GM04504 (cell line): ENCODE results near the gene HIGD2A.

ENCODE experiments used
- DNase-seq: peaks from one replicate; pipeline ENCODE4 v3.0.0-alpha.2; 2012; ENCODE audit warnings: low read depth

The HIGD2A gene, protein sequence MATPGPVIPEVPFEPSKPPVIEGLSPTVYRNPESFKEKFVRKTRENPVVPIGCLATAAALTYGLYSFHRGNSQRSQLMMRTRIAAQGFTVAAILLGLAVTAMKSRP

DNA sequence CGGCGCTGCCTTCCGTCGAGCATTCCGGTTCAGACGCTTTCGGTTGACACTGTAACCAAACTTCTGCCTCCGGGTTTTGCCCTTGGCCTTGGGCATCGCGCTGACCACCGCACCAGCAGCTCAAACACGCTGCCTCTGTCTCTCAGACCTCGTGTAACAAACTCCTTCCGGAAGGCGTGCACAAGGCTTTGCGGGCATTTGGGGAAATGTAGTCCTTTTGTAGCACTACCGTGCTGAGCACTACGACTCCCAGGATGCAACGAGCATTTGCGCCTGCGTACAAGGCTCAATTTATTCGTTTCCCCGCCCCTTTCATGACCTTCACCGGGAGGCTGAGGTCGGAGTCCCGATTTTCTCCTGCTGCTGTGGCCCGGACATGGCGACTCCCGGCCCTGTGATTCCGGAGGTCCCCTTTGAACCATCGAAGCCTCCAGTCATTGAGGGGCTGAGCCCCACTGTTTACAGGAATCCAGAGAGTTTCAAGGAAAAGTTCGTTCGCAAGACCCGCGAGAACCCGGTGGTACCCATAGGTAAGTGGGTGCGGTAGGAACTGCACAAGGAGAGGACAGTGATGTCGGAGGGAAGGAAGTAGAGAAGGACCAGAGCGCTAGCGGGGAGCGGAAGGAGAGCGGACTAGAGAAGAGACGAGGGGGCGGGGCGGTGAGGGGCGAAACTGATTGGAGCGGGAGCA lies at the start of gene HIGD2A, which contains the start of gene NOP16:
TSS of gene HIGD2A (plus strand) at position 308 of the 691 bp plus-strand sequence. CDS start at position 377, 69 bp downstream.
TSS of gene NOP16 (minus strand) at position 155 of the 691 bp plus-strand sequence. CDS start at position 96, 59 bp downstream.
- DNase-seq: peak; percentile 98

DNA sequence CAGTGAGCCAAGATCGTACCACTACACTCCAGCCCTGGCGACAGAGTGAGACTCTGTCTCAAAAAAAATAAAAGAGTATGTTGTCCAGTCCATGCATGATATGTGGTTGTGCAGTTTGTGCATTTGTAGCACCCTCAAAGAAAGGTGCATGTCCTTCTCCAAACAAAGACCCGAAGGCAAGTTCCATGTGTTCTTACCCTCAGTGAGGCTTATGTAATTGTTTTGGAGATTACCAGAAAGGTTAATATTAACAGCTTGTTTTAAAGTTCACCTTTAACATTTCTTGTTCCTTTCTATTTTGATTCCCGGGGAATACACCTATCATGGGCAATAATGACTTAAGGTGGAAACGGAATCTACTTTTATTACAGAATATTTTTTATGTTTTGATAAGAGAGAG lies 49.2 kb upstream of the HIGD2A start:
- DNase-seq: no peak

DNA sequence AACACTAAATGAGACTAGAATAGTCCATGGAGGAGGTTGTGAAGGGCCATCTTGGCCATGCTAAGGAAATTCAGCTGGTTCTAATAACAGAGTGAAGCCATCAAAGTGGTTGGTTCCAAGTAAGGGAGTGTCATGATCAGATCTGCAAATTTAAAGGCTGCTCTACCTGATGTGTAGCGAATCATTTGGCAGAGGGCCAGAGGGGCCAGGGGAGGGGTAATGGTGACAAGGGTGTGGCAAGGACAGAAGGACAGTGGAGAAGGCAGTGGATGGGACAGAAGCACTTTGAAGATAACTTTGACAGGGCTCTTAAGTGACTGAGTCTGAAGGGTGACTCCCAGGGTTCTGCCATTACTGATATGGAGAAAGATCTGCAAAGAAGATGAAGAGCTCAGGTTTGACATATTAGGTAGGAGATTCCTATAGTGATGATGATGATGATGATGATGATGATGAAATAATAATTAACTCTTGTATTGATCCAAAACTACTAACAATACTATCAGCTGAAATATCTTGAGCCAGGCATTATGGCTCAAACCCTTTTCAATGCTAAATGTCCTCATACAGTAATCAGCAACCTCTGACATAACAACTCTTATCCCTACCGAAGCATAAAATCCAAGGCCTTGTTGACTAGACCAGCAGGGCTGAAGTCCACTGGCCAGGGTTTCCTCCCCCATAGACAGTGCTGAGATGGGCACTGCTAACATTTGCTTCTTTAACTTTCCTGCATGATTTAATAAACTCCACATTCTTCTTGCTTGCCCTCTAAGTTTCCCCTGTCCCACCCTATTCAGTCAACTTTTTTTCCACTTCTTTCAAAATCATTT lies 47.0 kb upstream of the HIGD2A start:
- no peak for DNase-seq

DNA sequence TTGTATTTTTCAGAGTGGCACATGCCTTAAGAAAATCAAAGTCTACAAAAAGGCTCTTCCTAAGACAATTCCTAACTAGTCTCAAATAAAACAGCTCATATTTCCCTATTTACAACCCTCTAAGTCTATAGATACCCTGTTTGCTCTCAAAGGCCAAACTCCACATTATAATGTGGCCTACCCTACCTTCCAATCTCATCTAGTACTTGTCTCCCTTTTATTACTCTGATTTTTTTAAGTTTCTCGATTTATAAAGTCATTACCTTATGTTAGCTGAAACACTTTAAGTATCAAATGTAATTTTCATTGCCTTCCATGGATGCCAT lies 46.4 kb upstream of the HIGD2A start:
- DNase-seq: no peak

DNA sequence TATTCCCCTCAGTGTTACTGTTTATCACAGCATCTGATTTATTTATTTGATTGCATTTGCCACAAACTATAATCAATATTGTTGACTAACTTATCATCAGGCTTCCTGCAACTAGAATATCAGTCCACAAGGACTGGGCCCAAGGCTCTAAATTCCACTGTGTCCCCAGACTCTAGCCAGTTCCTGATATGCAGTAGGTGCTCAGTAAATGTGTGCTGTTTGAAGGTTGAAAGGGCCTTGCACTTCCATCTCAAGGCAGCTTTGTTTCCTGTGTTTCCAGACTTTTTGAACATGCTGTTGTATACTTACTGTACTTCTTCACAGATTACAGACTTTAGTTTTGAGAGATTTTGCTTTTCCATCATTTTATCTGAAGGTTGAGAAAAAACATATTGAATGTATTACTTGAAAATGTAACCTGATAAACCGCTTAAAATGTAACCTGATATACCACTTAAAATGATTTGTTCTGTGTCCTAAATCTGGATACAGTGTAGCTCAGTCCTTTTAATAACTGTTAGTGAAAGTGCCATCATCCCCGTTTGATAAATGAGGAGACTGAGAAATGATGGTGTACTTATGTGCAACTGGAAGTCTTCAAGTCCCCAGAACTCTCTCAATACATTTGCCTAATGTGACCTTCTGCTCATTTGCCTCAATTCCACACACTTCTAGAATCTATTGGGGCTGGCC lies 45.6 kb upstream of the HIGD2A start:
- DNase-seq: no peak

DNA sequence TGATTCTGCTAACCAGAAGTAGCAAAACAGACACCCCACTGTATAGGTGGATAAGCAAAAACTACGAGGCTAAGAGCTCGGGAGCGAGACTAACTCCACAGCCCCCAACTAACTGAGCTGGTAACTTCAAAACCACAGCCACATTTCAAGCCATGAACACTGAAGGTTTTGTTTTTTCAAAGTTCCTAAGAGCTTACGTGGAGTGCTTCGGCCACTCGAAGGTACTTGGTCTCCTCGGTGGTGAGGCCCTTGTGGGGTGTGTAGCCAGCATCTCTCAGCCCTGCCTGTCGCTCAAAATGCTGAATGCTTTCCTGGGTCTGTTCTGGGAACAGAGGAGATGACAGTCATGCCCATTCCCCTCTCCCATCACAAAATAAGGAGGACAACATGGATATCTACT lies 38.1 kb upstream of the HIGD2A start:
- DNase-seq: no peak

DNA sequence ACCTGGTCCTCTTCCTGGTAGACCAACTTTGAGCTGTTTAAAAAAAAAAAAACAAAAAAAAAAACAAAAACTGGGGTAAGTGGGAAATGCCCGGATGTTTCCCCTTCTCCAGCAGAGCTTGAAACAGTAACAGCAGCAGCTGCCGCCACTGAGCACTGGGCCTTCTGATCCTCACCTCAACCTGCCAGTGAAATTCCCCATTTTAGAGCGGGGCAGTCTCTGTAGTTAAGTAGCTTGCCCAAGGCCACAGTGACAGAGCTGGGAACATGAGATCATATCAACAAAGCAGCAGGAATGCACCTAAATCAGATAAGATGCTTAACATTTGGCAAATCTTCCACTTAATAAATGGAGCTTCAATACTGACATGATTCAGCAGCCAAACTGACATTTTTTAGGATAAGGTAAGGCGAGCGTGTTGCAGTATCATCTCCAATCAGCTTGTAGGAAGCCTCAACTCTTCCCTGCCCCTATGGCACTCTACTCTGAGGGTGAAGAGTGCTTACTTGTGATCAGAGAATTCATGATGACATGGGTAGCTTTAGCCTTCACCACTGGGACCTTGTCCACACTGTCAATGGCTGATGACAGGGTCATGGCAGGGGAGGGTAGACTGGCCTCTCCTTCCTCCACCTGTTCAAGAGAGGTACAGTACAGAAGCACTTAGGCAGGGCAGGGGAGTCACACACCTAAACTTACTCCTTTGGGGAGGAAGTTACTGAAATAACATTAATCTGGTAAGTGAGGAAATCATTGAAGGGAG lies 36.3 kb upstream of the HIGD2A start:
- no peak for DNase-seq

DNA sequence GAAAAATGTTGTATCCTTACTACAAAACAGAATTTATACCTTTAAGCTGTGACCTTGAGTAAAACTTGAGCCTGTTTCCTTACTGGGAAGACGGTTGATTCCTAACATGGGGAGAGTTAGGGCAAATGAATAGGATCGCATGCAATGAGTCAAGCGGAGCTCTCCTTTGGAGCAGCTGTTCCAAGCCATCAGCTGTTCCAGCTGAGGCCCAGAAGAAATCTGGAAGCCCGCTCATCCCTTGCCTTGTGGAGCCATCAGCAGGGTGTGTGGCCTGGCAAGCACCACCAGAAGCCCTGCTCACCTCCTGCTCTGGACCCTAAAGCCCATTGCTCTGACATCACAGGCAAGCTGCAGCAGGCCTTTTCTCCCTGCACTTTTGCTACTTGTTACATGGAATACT lies 35.0 kb upstream of the HIGD2A start:
- no peak for DNase-seq

DNA sequence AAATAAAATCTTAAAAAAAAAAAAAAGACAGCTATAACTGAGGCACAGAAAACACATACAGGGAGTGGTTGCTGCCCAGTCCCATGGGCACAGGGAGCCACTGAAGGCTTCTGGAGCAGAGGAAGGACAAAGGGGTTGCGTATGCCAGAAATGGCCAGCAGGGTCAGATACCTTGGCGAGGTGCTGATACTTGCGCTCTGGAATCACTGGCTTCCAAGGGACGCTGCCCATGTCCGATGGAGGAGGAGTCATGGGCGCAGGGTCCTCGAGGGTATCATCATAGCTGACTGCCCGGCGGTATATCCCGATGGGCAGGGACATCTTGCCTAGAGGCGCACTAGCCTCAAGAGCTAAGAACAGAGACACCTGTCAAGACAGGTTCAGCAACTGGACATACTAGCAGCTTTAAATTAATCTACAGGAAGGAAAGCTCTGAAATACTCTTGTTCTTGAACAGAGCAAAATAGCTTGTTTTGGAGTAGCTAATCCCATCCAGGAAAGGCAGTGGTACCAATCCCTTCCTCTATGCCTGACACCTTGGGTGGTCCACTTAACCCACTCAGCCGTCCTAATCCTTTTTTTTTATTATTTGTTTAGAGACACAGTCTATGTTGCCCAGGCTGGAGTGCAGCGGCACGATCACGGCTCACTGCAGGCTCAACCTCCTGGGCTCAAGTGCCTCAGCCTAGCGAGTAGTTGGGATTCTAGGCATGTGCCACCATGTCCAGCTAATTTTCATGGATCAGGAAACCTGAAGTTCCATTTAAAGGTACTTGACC lies 33.0 kb upstream of the HIGD2A start:
- DNase-seq: no peak

DNA sequence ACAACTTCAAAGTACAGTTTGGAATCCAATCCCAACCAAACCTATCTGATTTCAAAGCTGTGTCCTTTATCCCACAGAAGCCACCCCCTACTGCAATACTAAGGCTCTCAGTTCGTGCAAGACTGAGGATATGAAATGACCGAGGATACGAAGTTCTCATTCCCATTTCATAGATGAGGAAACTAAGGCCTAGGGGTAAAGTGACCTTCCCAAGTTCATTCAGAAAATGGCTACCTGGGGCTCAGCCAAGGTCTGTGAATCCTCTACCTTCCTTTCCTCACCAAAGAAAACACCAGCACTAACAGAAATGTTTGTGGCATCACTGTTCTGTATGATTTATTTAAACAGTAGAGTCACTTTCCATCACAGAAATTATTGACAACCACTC lies 32.4 kb upstream of the HIGD2A start:
- DNase-seq: no peak

DNA sequence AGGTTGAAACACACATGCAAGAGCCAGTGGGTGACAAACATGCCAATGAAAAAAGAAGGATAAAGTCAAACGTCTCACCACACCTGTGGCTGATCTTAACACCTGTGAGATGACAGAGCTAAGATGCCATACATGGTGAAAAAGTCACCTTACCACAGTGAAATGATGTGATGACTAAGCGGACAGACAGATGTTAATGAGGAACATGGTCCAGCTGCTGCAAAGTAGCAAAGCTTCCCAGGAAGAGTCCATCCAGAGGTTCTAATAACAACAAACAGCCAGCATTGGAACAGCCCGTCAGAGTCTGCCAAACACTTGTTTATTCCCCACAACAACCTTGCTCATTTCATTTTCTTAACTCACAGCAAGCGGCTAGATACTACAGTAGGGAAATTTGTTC lies 28.9 kb upstream of the HIGD2A start:
- DNase-seq: no peak

DNA sequence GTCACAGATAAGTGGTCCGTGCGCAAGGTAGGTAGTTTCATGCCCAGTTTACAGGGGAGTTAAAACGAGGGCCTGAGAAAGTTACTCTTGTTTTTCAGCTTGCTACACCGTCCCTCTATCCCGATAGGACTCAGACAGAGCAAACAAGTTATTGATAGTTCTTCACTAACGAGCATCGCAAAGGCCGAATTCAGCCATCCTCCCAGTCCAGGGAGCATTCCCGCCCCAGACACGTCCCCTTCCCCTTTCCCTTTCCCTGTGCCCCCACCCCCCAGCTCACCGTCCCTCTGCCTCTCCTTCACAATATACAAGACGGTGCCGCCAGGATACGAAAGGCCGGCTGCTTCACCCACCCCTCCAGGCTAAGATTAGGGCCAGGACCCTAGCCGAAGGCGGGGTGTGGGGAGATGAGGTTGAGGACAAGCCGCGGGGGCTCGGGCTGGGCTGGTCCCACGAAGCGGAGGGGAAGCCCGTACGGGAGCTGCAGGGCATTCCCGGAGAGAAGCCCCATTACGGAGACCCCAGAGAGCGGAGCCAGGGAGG lies 27.6 kb upstream of the HIGD2A start:
- DNase-seq: no peak

DNA sequence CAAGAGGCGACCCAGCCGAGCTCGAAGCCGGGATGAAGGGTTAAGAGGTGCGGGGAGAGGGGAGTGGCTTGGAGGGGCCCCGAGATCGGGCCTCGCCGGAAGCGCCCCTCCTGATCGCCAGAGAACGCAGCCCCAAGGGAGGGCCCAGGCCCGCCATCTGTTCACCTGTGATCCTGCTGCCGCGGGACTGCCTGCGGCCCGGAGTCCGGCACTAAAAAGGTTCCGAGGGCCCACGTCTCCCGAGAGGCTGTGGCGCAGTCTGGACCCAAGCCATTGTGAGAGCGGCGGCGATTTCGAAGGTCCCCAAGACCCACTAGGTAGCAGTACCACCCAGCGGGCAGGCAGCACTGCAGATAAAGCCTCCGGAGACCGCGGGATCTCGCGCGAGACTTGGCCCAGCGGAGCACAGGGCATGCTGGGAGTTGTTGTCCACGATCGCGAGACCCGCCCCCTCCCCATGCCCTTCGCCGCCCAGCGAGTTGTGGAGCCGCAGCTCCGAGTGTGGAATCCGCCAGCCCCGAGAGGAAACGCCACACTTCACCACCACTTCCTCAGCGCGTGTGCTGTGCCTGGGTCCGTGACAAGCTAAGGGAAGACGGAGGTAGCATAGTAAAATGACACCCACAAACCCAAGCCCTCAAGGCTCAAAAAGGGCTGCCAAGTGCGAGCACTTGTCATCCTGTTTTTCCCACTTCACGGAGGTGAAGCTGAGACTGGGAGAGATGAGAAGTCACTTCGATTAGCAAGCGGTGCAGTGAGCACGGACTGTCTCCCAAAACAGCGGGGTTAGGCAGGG lies 26.9 kb upstream of the HIGD2A start, which contains the start of gene KIAA1191:
TSS of gene KIAA1191 (minus strand) at position 328 of the 796 bp plus-strand sequence. CDS start 2,256 bp downstream, outside the sequence.
- DNase-seq: peak; percentile 79

DNA sequence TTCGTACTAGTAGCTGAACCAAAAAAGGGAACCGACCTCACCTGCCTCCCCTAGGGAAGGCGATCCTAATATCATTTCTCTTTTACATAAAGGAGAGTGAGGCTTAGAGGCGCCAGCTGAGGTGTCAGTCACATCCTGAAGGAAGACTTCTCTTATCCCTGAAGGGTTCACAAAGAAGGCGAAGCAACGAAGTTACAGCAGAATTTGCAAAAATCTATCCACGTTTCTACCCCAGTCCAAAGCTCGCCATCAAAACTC lies 26.4 kb upstream of the HIGD2A start:
- no peak for DNase-seq

DNA sequence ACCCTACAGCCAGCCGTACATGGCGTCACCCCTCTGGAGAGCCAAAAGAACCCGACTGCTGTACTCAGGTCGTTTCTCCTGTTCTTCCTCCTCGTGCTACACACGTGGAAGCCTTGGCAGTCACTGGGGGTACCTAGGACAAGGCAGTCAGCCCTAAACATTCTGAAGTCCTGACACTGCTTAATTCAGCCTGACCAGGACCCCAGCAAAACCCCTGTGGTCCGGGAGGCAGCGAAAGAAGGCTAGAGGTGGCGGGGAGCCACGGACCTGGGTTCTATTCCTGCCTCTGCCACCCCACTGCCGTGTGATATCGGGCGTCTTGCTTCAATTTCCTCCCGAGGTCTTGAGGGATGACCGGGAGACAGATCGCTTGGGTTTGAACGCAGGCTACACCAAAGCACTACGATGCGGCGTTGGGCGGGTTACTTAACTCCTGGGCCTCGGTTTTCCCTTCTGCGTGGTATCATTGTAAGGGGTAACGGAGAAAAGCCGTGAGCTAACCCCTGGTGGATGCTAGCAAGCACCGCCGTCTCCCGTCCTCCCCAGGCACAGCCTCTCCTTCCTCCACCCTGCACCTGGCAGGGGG lies 23.7 kb upstream of the HIGD2A start:
- DNase-seq: no peak

DNA sequence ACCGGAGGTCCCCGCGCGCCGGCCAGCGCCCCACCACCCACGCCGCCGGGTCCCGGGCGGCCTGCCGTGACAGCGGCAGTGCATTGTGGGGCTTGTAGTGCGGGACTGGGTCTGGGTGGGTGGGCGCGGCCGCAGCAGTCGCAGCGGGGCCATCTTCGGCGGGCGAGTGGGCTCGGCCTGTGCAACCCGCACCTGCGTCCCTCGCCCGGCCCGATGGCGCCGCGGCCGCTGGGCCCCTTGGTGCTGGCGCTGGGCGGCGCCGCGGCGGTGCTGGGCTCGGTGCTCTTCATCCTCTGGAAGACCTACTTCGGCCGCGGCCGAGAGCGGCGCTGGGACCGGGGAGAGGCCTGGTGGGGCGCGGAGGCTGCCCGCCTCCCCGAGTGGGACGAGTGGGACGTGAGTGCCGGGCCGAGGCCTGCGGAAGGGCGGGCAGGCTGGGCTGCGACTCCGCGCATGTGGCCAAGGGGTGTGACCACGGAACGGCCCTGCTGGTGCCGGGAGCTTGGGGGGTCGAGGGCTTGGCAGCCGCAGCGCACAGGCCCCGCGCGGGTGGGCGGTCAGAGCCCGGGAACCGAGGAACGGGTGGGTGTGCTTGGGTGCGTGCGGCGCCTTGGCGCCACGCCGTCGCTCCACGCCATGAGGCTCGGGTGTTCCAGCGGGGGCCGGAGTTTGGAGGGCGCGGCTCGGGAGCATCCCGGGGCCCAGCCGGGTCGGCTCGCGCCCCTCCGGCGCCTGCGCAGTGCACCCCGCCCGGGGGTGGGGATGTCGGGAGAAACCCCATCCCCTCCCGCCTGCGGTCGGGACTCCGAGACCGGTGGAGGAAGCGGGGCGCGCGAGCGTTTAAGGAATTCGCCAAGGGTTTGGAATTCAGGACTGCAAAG lies 23.0 kb upstream of the HIGD2A start, which contains the start of gene ARL10:
TSS of gene ARL10 (plus strand) at position 137 of the 881 bp plus-strand sequence. CDS start at position 214, 77 bp downstream.
- DNase-seq: peak; percentile 31

DNA sequence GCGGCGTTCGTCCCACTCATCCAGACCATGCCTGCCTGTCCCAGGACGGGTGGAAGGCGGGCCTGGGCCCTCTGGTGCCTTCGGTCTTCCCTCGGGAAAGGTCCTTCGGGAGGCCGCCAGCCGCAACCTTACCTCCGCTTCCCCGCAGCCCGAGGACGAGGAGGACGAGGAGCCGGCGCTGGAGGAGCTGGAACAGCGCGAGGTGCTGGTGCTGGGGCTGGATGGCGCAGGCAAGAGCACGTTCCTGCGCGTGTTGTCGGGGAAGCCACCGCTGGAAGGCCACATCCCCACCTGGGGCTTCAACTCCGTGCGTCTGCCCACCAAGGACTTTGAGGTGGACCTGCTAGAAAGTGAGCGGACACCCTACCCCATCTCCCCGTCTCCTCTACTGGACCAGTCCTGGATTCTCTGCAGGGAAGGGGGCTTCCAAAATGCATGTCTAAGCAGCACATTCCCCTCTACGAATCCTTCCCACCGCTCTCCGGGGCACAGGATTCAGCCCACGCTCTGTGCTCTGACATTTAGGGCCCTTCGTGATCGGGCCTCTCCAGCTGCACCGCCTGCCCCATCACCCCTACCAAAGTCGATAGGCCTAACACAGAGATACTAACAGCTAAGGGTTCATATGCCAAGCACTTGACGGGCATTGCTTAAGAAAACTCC lies 22.2 kb upstream of the HIGD2A start:
- no peak for DNase-seq

DNA sequence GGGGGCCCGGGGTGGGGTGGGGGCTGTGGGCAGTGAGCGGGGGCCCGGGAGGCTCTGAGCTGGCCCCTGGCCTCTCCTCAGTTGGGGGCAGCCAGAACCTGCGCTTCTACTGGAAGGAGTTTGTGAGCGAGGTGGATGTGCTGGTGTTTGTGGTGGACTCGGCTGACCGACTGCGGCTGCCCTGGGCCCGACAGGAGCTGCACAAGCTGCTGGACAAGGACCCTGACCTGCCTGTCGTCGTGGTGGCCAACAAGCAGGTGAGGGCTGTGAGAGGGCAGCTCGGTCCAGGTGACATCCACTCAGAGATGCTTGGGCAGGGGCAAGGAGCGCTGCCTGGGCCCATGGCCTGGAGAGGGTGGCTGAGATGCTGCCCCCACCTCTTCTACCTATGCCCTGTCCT lies 19.8 kb upstream of the HIGD2A start:
- no peak for DNase-seq
